ENCODE results near the gene MORN1. TPM values are rescaled to one million over a fixed set of nuclear protein-coding genes. Genes with fewer than 3 reads are reported as not detected.

Gene MORN1
- total and polyA plus RNA-seq, 2 of the 8 experiments (the other 6 are each of a cell fraction or from before 2014, with no cell fraction given) = 5.0 to 9.1 TPM

GRCh38 chr1:2303781-2304180 is 87.6 kb downstream of the MORN1 start:
- Histone ChIP-seq H2BK15ac (ENCODE audit: low read length) (no peak overlapping the region), H3K4me2 (ENCODE audit: insufficient read depth in 1 of 2, low read depth in 2 of 2, low read length in 2 of 2) (no peak overlapping the region), H3K56ac (replicated peaks; ENCODE audit: insufficient read length, low read depth, low read length) (no peak overlapping the region), H3K27ac (ENCODE audit: low read depth, low read length) (no peak overlapping the region), H4K20me1 (replicated peaks in 1 of 2; ENCODE audit: control insufficient read depth in 1 of 2, insufficient read depth in 2 of 2, low read length in 2 of 2) (peaks cover 10 to 39% of the 10 kb centered on the region in 2 experiments), H2AK5ac (ENCODE audit: low read depth, low read length) (no peak overlapping the region), H2BK12ac (ENCODE audit: low read depth, low read length) (no peak overlapping the region), H3K9me3 (ENCODE audit: insufficient read depth in 2 of 2, low read depth in 1 of 2, low read length in 1 of 2) (no peaks in the 10 kb centered on the region), H4K8ac (ENCODE audit: extremely low read depth, insufficient read depth, low read length) (no peak overlapping the region), H2AFZ (ENCODE audit: low read length) (no peak overlapping the region), H4K5ac (ENCODE audit: insufficient read length, low read depth, low read length) (no peak overlapping the region), H2BK120ac (replicated peaks; ENCODE audit: low read depth, low read length) (no peak overlapping the region), H4K91ac (replicated peaks; ENCODE audit: insufficient read length, low read length) (no peak overlapping the region), H3K4me1 (replicated peaks in 1 of 4; ENCODE audit: control insufficient read depth in 3 of 4, insufficient read depth in 4 of 4, low read length in 3 of 4) (peaks cover 0 to 3% (median 0%) of the 10 kb centered on the region in 4 experiments; a peak in 3 of 7 replicates), H3K23me2 (ENCODE audit: low read depth, low read length) (no peaks in the 10 kb centered on the region), H3K14ac (ENCODE audit: insufficient read length) (no peak overlapping the region), H3K23ac (ENCODE audit: insufficient read length) (no peak overlapping the region), H2BK20ac (ENCODE audit: low read length) (no peak overlapping the region), H3K36me3 (ENCODE audit: control insufficient read depth in 2 of 4, insufficient read depth in 4 of 4, low read length in 3 of 4) (peaks cover 6 to 44% (median 27%) of the 10 kb centered on the region in 4 experiments; a peak in 6 of 8 replicates), H3K18ac (ENCODE audit: extremely low read depth, low read length) (no peak overlapping the region), H3K4me3 (ENCODE audit: extremely low read depth in 1 of 4, insufficient read depth in 2 of 4, low read depth in 3 of 4, low read length in 4 of 4) (no peak overlapping the region), H3K27me3 (replicated peaks in 1 of 4; ENCODE audit: control insufficient read depth in 3 of 4, extremely low read depth in 1 of 4, insufficient read depth in 3 of 4, low read length in 3 of 4) (no peaks in the 10 kb centered on the region), H3K79me2 (ENCODE audit: control insufficient read depth in 1 of 2, insufficient read depth in 2 of 2, low read length in 2 of 2) (peaks cover 0 to 40% of the 10 kb centered on the region in 2 experiments; a peak in 3 of 4 replicates), H3K79me1 (ENCODE audit: low read depth, low read length) (peaks cover 21% of the 10 kb centered on the region), H3K4ac (replicated peaks; ENCODE audit: insufficient read length, low read depth, low read length) (no peak overlapping the region), H2BK5ac (ENCODE audit: low read depth, low read length) (no peak overlapping the region), H3K9ac (replicated peaks in 1 of 4; ENCODE audit: extremely low read depth in 1 of 4, low read depth in 3 of 4, low read length in 3 of 4) (no peak overlapping the region)
- 96% methylated on average over 23 of the region's 26 CpGs; no CpG with 5 or more reads in 1 of the 2 experiments for WGBS, 2 experiments (ENCODE audit: extremely low coverage in 1 of 2, insufficient coverage in 1 of 2, insufficient read length in 1 of 2, insufficient replicate concordance in 2 of 2, low coverage in 1 of 2, low lambda C conversion rate in 2 of 2, missing lambda C conversion rate in 1 of 2)
- DNase-seq (ENCODE audit: low read depth in 1 of 2, low spot score in 2 of 2) = no peak
- CTCF ChIA-PET (ENCODE audit: partially characterized antibody) = interaction anchor here (0.9 to 2.2 kb wide), 6 partner anchors 8 to 81 kb away, joined by 3 to 6 read pairs (median 3); no protein-coding TSS in a partner anchor
- POLR2A ChIA-PET (ENCODE audit: partially characterized antibody) = interaction anchor here (0.8 to 1.8 kb wide), 8 partner anchors 8 to 78 kb away, joined by 3 to 5 read pairs (median 3); no protein-coding TSS in a partner anchor
- FAIRE-seq = no peak
- TF ChIP-seq SIRT6 (IDR thresholded peaks at IDR 0.05; ENCODE audit: low read length) = no peak
- TF ChIP-seq CTBP2 (IDR thresholded peaks at IDR 0.05; ENCODE audit: borderline replicate concordance, insufficient read depth, insufficient read length, low read length) = no peak
- no peak for TF ChIP-seq EP300 (IDR thresholded peaks at IDR 0.05; ENCODE audit: borderline replicate concordance in 1 of 2, low read depth in 2 of 2, low read length in 2 of 2)
- no peak for TF ChIP-seq SP1 (IDR thresholded peaks at IDR 0.05; ENCODE audit: low read depth, low read length)
- TF ChIP-seq, protein P1, sequence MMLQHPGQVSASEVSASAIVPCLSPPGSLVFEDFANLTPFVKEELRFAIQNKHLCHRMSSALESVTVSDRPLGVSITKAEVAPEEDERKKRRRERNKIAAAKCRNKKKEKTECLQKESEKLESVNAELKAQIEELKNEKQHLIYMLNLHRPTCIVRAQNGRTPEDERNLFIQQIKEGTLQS (IDR thresholded peaks at IDR 0.05; ENCODE audit: insufficient read depth, low read depth, low read length) = no peak
- no peak for TF ChIP-seq CEBPB (IDR thresholded peaks at IDR 0.05; ENCODE audit: low read depth, low read length)
- TF ChIP-seq JUND (IDR thresholded peaks at IDR 0.05; ENCODE audit: low read length) = no peak
- no peak for TF ChIP-seq TBP (IDR thresholded peaks at IDR 0.05; ENCODE audit: low read depth, low read length)
- TF ChIP-seq RAD21 (IDR thresholded peaks at IDR 0.05 in 1 of 2, conservative IDR thresholded peaks at IDR 0.05 in 1 of 2; ENCODE audit: low read depth in 2 of 2, low read length in 2 of 2) = no peak
- no peak for TF ChIP-seq FOSL1 (IDR thresholded peaks at IDR 0.05; ENCODE audit: insufficient read depth, low read depth, low read length)
- TF ChIP-seq ASH2L (IDR thresholded peaks at IDR 0.05; ENCODE audit: low read length) = no peak
- no peak for TF ChIP-seq HDAC6 (IDR thresholded peaks at IDR 0.05; ENCODE audit: low read depth, low read length)
- TF ChIP-seq POLR2A (IDR thresholded peaks at IDR 0.05; ENCODE audit: control extremely low read depth in 1 of 2, low read depth in 2 of 2, low read length in 2 of 2) = no peak

Data from H1 (cell line).